ENCODE measurements around the gene UMODL1. TPM values are rescaled to one million over a fixed set of nuclear protein-coding genes. Genes with fewer than 3 reads are reported as not detected.

Gene UMODL1
- total and polyA plus RNA-seq, 2 experiments from 2014 or later = not detected

GRCh38 chr21:42061195-42061985, 9.7 kb upstream of the UMODL1 start:
- Histone ChIP-seq H3K27ac (no peak overlapping the region), H3K9me3 (ENCODE audit: low read depth) (no peaks in the 10 kb centered on the region), H3K27me3 (no peaks in the 10 kb centered on the region), H3K4me3 (no peak overlapping the region), H3K4me1 (ENCODE audit: low read depth) (no peaks in the 10 kb centered on the region), H3K36me3 (no peaks in the 10 kb centered on the region)
- no peak for DNase-seq (ENCODE audit: low read depth in 1 of 2, low spot score in 1 of 2)
- no peak for TF ChIP-seq CTCF (IDR thresholded peaks at IDR 0.05; ENCODE audit: low read depth, low read length)

GRCh38 chr21:42061986-42062235, 9.2 kb upstream of the UMODL1 start:
- Histone ChIP-seq H3K27ac (no peak overlapping the region), H3K9me3 (ENCODE audit: low read depth) (no peaks in the 10 kb centered on the region), H3K4me1 (ENCODE audit: low read depth) (no peaks in the 10 kb centered on the region), H3K36me3 (no peaks in the 10 kb centered on the region), H3K4me3 (no peak overlapping the region), H3K27me3 (no peaks in the 10 kb centered on the region)
- no peak for TF ChIP-seq CTCF (IDR thresholded peaks at IDR 0.05; ENCODE audit: low read depth, low read length)
- no peak for DNase-seq (ENCODE audit: low read depth in 1 of 2, low spot score in 1 of 2)

- no peaks in the 10 kb centered on the region for H3K4me1 ChIP-seq (ENCODE audit: low read depth)
- H3K27me3 ChIP-seq = no peaks in the 10 kb centered on the region
- H3K9me3 ChIP-seq (ENCODE audit: low read depth) = no peaks in the 10 kb centered on the region
- no peak for TF ChIP-seq CTCF (IDR thresholded peaks at IDR 0.05; ENCODE audit: low read depth, low read length)
- DNase-seq (ENCODE audit: low read depth in 1 of 2, low spot score in 1 of 2) = no peak
- no peak overlapping the region for H3K27ac ChIP-seq
- H3K36me3 ChIP-seq = no peaks in the 10 kb centered on the region
- H3K4me3 ChIP-seq = no peak overlapping the region
Measured at GRCh38 chr21:42062236-42063022, 8.7 kb upstream of the UMODL1 start.

- no peak for TF ChIP-seq CTCF (IDR thresholded peaks at IDR 0.05; ENCODE audit: low read depth, low read length)
- no peak overlapping the region for H3K4me3 ChIP-seq
- DNase-seq (ENCODE audit: low read depth in 1 of 2, low spot score in 1 of 2) = no peak
- no peaks in the 10 kb centered on the region for H3K9me3 ChIP-seq (ENCODE audit: low read depth)
- H3K4me1 ChIP-seq (ENCODE audit: low read depth) = no peaks in the 10 kb centered on the region
- H3K27ac ChIP-seq = no peak overlapping the region
- H3K27me3 ChIP-seq = no peaks in the 10 kb centered on the region
- H3K36me3 ChIP-seq = no peaks in the 10 kb centered on the region
Measured at GRCh38 chr21:42063191-42063570, 7.9 kb upstream of the UMODL1 start.

GRCh38 chr21:42063571-42064521, 7.3 kb upstream of the UMODL1 start:
- DNase-seq (ENCODE audit: low read depth in 1 of 2, low spot score in 1 of 2) = no peak

More at GRCh38 chr21:42063571-42064521, 7.3 kb upstream of the UMODL1 start:
- no peaks in the 10 kb centered on the region for H3K9me3 ChIP-seq (ENCODE audit: low read depth)
- H3K27me3 ChIP-seq = no peaks in the 10 kb centered on the region
- H3K27ac ChIP-seq = no peak overlapping the region
- no peaks in the 10 kb centered on the region for H3K4me1 ChIP-seq (ENCODE audit: low read depth)
- H3K4me3 ChIP-seq = no peak overlapping the region
- H3K36me3 ChIP-seq = no peaks in the 10 kb centered on the region
- no peak for TF ChIP-seq CTCF (IDR thresholded peaks at IDR 0.05; ENCODE audit: low read depth, low read length)

All from cardiac muscle cell (in vitro differentiated cells and primary cell).